Neural cell (in vitro differentiated cells): ENCODE results near the gene ST6GALNAC2.

Experiments used
- CTCF ChIP-seq: fragments of 450-650 bp; IDR thresholded peaks from 2 replicates; pipeline ENCODE4 v1.5.1; 2014; ENCODE audit warnings: antibody characterized with exemption, mild to moderate bottlenecking, moderate library complexity; ENCODE audit not compliant: poor library complexity, severe bottlenecking
- EP300 ChIP-seq: fragments of 450-650 bp; conservative IDR thresholded peaks from 2 replicates; pipeline ENCODE4 v1.6.1; 2014; ENCODE audit warnings: antibody characterized with exemption, mild to moderate bottlenecking, moderate library complexity; ENCODE audit not compliant: poor library complexity, severe bottlenecking
- EZH2 ChIP-seq: fragments of 200-600, 300-800 bp; shearing (Covaris generic), sonication (generic); IDR thresholded peaks from 2 replicates; pipeline ENCODE4 v1.6.1; 2014; ENCODE audit warnings: antibody characterized with exemption, low read length, borderline replicate concordance, mild to moderate bottlenecking; ENCODE audit not compliant: insufficient read depth, poor library complexity, severe bottlenecking
- MXI1 ChIP-seq: fragments of 450-650 bp; conservative IDR thresholded peaks from 2 replicates; pipeline ENCODE4 v1.6.1; 2014; ENCODE audit warnings: antibody characterized with exemption, mild to moderate bottlenecking; ENCODE audit not compliant: poor library complexity, severe bottlenecking
- POLR2AphosphoS5 ChIP-seq: IDR thresholded peaks from 2 replicates; pipeline ENCODE4 v1.6.1; 2012
- RAD21 ChIP-seq: fragments of 450-650 bp; conservative IDR thresholded peaks from 2 replicates; pipeline ENCODE4 v1.6.1; 2014; ENCODE audit warnings: antibody characterized with exemption, mild to moderate bottlenecking, moderate library complexity
- REST ChIP-seq: IDR thresholded peaks from 2 replicates; pipeline ENCODE4 v1.6.1; 2012; ENCODE audit warnings: borderline replicate concordance
- SMC3 ChIP-seq: fragments of 450-650 bp; conservative IDR thresholded peaks from 2 replicates; pipeline ENCODE4 v1.6.1; 2014; ENCODE audit warnings: antibody characterized with exemption, mild to moderate bottlenecking, moderate library complexity; ENCODE audit not compliant: poor library complexity
- TAF1 ChIP-seq: IDR thresholded peaks from 2 replicates; pipeline ENCODE4 v1.6.1; 2012; ENCODE audit warnings: low read depth

- TF ChIP-seq POLR2AphosphoS5 (no peak), CTCF (no peak), RAD21 (no peak), EZH2 (no peak), REST (no peak), TAF1 (no peak), SMC3 (no peak), MXI1 (no peak), EP300 (no peak)
Observed at GRCh38 chr17:76561799-76562268, 23.8 kb downstream of the ST6GALNAC2 start.
